Measurements from ENCODE around the gene RBM33.
"Not testable (repeated sequence)": the region's sequence is repeated elsewhere in the genome, so short reads cannot be mapped to it uniquely, and the experiment has no call there.

RBM33 gene

GRCh38 chr7:155644178-155644970, at the start of gene RBM33:
Gene RBM33, plus strand, starts transcription at chr7:155644661. Its CDS starts 216 bp downstream, at chr7:155644877.
- in situ Hi-C loops (cut with HindIII; ENCODE audit: low sequenced_read_pairs): loop anchor here (5.0 kb wide), 2 partner anchors 42 to 102 kb away; no protein-coding TSS in a partner anchor

DNA sequence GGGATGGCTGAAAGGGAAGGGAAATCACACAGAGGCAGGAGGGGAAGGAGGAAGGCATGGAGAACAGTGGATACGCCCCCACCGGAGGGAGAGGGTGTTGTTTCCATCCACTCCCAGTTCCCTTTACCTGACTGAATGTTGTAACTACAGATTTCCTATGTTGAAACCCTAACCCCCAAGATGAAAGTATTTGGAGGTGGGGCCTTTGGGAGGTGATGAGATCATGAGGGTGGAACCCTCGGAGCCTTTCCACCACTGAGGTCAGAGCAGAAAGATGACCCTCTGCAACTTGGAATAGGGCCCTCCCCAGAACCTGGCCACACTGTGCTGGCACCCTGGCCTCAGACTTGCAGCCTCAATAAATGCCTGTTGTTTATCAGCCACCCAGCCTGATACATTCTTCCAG, 49.5 kb upstream of the RBM33 start:
- in situ Hi-C loops (cut with HindIII; ENCODE audit: low sequenced_read_pairs): no loop called here

DNA sequence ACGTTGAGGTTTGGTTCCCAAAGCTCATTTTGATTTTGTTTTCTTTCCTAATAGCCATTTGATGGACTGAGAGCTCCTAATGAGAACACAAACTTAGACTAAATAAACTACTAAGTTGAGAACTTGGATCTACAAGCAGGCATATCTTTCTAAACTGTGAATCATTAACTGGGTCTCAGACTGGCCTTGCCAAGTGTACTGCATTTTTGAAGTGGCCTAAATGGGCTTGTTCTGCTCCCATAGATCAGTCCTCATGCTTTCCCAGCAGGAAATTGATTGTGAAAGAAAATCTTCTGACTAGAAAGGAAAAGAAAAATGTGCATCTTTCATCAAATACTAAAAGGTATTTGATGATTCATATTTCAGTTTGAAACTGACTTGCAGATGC, 46.7 kb upstream of the RBM33 start:
- in situ Hi-C loops (cut with HindIII; ENCODE audit: low sequenced_read_pairs): no loop called here

DNA sequence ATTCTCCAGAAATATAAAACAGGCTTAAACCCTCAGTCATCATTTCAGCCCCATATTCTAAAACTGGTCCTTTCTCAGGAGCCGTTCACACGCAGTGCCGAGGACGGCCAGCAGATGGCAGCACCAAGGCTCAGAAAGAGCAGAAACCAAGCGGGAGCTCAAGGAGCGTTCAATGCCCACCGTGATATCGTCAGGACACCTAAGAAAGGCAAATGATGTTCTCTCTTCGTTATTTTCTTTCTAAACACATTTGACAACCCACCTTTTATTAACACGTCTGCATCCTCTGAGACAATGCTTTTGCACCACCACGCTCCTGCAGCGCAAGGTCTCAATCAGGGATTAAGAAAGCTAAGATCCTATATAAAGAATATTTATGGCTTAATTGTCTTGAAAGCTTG, 45.7 kb upstream of the RBM33 start:
- in situ Hi-C loops (cut with HindIII; ENCODE audit: low sequenced_read_pairs): no loop called here

- in situ Hi-C loops (cut with HindIII; ENCODE audit: low sequenced_read_pairs): loop anchor here (5.0 to 10.0 kb wide), 2 partner anchors 40 to 133 kb away; partner anchors contain the start of gene RBM33
Observed at GRCh38 chr7:155602156-155602555, 42.3 kb upstream of the RBM33 start.

GRCh38 chr7:155602750-155603149, 41.7 kb upstream of the RBM33 start:
- in situ Hi-C loops (cut with HindIII; ENCODE audit: low sequenced_read_pairs): loop anchor here (5.0 to 10.0 kb wide), 2 partner anchors 40 to 132 kb away; partner anchors contain the start of gene RBM33

DNA sequence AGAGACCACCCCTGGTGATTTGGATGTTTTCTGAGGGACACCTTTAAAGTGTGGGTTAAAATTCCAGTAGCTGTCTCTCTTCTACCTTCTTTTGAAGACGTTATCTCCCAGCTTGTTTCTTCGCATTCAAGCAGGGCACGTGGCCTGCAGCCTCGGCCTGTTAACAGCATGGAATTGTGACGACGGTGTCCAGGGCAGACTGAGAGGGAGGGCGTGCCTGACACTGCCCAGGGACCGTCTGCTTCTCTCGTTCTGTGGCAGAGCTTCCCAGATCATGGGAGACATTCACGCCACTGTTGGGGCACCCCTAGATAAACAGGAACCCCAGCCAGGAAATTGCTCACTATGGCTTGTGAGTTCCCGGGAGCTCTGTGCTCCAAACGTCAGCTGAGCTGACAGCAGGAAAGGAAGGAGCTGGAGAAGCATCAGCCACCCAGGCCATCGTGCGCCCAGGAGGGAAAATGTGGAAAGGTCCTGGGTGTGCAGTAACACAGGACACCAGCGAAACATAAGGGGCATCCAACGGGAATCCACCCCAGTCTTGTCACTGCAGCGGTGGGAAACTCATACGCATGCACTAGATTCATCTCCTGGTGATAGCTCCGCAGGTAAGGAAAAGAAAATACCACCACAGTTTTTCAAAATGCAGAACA, 41.1 kb upstream of the RBM33 start:
- in situ Hi-C loops (cut with HindIII; ENCODE audit: low sequenced_read_pairs): loop anchor here (5.0 to 10.0 kb wide), 2 partner anchors 39 to 131 kb away; partner anchors contain the start of gene RBM33

DNA sequence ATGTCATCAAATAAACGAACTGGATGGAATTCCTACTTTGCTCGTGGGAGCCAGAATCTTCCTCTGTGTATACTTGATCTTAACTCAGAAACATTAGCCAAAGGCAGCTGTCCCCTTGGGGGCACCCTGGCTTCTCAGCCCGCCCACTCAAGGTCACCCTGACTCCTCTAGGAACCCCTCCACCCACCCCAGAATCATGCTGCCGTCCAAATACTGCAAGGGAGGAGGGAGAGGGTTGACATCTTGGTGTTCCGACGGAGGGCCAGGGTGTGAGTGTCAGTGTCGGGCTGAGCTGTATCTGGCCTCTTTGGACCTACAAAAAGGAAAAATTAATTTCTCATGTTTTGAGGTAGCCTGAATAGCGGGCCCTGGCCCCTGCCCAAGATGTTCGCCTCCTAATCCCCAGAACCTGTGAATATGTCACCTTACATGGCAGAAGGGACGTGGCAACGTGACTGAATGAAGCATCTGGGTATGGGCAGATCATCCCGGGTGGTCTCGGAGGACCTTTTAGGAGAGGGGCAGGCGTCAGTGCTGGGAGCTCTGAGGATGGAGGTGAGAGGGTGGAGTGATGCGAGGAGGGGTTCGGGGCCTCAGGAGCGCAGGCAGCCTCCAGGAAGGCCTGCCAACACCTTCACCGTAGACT, 40.5 kb upstream of the RBM33 start:
- in situ Hi-C loops (cut with HindIII; ENCODE audit: low sequenced_read_pairs): loop anchor here (5.0 to 10.0 kb wide), 2 partner anchors 38 to 131 kb away; partner anchors contain the start of gene RBM33

DNA sequence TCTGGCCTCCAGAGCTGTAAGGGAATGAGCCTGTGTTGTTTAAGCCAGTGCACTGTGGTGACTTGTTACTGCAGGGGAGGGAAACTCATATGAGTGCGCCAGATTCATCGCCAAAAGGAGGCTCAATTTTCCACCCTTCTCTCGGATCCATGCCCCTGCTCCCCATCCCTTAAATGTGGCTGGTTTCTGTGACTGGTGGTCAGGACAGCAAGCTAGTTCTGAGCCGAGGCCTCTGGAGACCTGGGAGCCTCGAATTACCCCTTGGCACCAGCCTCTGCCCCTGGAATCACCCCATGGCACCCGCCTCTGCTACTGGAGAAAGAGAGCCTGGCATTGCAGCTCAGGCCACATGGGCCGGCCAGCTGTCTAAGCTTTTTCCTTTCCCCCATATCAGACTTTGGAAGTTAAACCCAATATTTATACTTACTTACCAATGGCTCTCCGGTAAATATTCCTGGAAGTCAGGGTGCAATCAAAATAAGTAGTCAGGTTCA, 39.9 kb upstream of the RBM33 start:
- in situ Hi-C loops (cut with HindIII; ENCODE audit: low sequenced_read_pairs): loop anchor here (5.0 to 10.0 kb wide), 2 partner anchors 38 to 130 kb away; partner anchors contain the start of gene RBM33

DNA sequence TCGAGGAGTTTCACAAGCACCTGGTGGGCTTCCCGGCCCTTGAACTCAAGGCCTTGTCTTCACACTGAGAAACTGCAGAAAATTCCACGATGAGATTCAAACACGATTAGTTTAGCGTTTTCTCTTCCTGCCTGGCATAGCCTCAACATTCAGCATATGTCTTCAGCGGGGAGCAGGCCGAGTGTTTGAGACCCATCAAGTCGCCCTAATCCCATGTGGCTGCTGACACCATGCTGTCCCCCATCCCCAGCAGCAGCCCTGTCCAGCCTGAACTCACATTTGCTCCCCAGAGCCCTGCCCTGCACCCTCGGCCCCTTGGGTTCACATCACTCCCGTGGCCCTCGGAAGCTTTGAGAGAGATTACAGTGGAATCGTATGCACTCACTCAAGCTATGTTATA, 35.3 kb upstream of the RBM33 start:
- in situ Hi-C loops (cut with HindIII; ENCODE audit: low sequenced_read_pairs): loop anchor here (10.0 kb wide), 1 partner anchor 126 kb away; no protein-coding TSS in a partner anchor

- in situ Hi-C loops (cut with HindIII; ENCODE audit: low sequenced_read_pairs): no loop called here
Observed at GRCh38 chr7:155610633-155611193, 33.7 kb upstream of the RBM33 start.

- in situ Hi-C loops (cut with HindIII; ENCODE audit: low sequenced_read_pairs): no loop called here
Observed at GRCh38 chr7:155611808-155612447, 32.5 kb upstream of the RBM33 start.

- in situ Hi-C loops (cut with HindIII; ENCODE audit: low sequenced_read_pairs): no loop called here
Observed at GRCh38 chr7:155612658-155613057, 31.8 kb upstream of the RBM33 start.

DNA sequence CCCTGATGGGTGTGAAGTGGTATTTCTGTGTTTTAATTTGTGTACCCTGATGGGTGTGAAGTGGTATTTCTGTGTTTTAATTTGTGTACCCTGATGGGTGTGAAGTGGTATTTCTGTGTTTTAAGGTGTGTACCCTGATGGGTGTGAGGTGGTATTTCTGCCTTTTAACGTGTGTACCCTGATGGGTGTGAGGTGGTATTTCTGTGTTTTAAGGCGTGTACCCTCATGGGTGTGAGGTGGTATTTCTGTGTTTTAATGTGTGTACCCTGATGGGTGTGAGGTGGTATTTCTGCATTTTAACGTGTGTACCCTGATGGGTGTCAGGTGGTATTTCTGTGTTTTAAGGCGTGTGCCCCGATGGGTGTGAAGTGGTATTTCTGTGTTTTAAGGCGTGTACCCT, 29.4 kb upstream of the RBM33 start:
- in situ Hi-C loops (cut with HindIII; ENCODE audit: low sequenced_read_pairs): not testable (repeated sequence)

- in situ Hi-C loops (cut with HindIII; ENCODE audit: low sequenced_read_pairs): no loop called here
Observed at GRCh38 chr7:155618708-155619633, 25.5 kb upstream of the RBM33 start.

GRCh38 chr7:155619634-155620271, 24.7 kb upstream of the RBM33 start:
- in situ Hi-C loops (cut with HindIII; ENCODE audit: low sequenced_read_pairs): no loop called here

- in situ Hi-C loops (cut with HindIII; ENCODE audit: low sequenced_read_pairs): no loop called here
Observed at GRCh38 chr7:155620497-155620896, 24.0 kb upstream of the RBM33 start.

DNA sequence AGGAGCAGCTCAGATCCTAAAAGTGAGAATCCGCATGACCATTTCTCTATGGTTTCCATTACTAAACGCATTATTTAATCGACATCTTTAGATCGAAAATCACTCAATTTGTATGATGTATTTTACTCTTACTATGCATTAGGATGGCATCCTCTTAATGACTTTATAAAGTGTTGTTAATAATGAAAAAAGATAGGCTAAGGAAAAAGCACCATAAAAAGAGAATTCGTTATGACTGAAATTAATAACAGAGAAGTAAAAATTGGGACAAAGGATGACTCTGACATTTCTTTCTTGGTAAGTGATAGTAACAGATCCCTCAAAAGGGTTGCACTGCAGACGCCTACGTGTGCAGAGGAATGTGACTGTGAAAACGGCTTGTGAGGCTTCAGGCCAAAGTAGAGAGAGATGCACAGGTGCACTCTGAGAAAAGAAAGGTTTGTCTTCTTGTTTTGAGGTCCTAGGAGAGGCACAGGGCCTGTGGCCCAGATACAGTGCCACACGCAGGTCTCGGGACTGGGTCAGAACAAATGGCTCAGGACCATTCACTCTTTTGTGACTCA, 23.0 kb upstream of the RBM33 start:
- in situ Hi-C loops (cut with HindIII; ENCODE audit: low sequenced_read_pairs): no loop called here

All from endothelial cell of hepatic sinusoid (primary cell).